ENCODE data around the gene NOD1. TPM values are rescaled to one million over a fixed set of nuclear protein-coding genes. Genes with fewer than 3 reads are reported as not detected.
A peak's percentile ranks its signal among the peaks of the same experiment; 100 is the strongest.

NOD1 gene
- polyA plus RNA-seq, 3 donors from 2014 or later, result 5.7 to 9.9 (median 7.4) TPM

- no peaks in the 10 kb centered on the region for H3K27me3 Mint-ChIP-seq (ENCODE audit: low read depth in 3 of 3)
- peaks cover 0 to 25% (median 6%) of the 10 kb centered on the region in 3 donors for H3K36me3 Mint-ChIP-seq
- peak overlapping the region in 4 of 5 donors; percentile 18 to 50 (median 32) for H3K4me3 Mint-ChIP-seq
- no peak for DNase-seq
- peak overlapping the region; percentile 39 to 64 (median 50) for H3K27ac Mint-ChIP-seq
- peaks cover 61 to 90% of the 10 kb centered on the region in 2 donors for H3K4me1 Mint-ChIP-seq
- H3K9me3 Mint-ChIP-seq, result no peaks in the 10 kb centered on the region
Observed at GRCh38 chr7:30471205-30471604, 7.4 kb downstream of the NOD1 start.

GRCh38 chr7:30470771-30471170 is 7.8 kb downstream of the NOD1 start:
- Mint-ChIP-seq H3K9me3 (no peaks in the 10 kb centered on the region), H3K4me3 (peak overlapping the region in 4 of 5 donors; percentile 18 to 50 (median 32)), H3K4me1 (peaks cover 61 to 90% of the 10 kb centered on the region in 2 donors), H3K36me3 (peaks cover 0 to 25% (median 6%) of the 10 kb centered on the region in 3 donors), H3K27me3 (ENCODE audit: low read depth in 3 of 3) (no peaks in the 10 kb centered on the region), H3K27ac (peak overlapping the region in 5 of 6 donors; percentile 39 to 64 (median 50))
- no peak for DNase-seq

- H3K4me3 Mint-ChIP-seq, result no peak overlapping the region
- H3K36me3 Mint-ChIP-seq, result peaks cover 0 to 25% (median 6%) of the 10 kb centered on the region in 3 donors
- DNase-seq, result no peak
- H3K4me1 Mint-ChIP-seq, result peaks cover 62 to 90% of the 10 kb centered on the region in 2 donors
- peak overlapping the region in 2 of 6 donors; percentile 30 to 32 for H3K27ac Mint-ChIP-seq
- no peaks in the 10 kb centered on the region for H3K9me3 Mint-ChIP-seq
- no peaks in the 10 kb centered on the region for H3K27me3 Mint-ChIP-seq (ENCODE audit: low read depth in 3 of 3)
Observed at GRCh38 chr7:30470163-30470770, 8.3 kb downstream of the NOD1 start.

- Mint-ChIP-seq H3K4me3 (peak overlapping the region in 1 of 5 donors; percentile 23), H3K4me1 (peaks cover 67 to 90% of the 10 kb centered on the region in 2 donors), H3K27me3 (ENCODE audit: low read depth in 3 of 3) (no peaks in the 10 kb centered on the region), H3K9me3 (no peaks in the 10 kb centered on the region), H3K27ac (no peak overlapping the region), H3K36me3 (peaks cover 0 to 22% (median 6%) of the 10 kb centered on the region in 3 donors)
- DNase-seq, result no peak
Observed at GRCh38 chr7:30469303-30469702, 9.3 kb downstream of the NOD1 start.

GRCh38 chr7:30468791-30469190 is 9.8 kb downstream of the NOD1 start:
- Mint-ChIP-seq H3K4me3 (no peak overlapping the region), H3K36me3 (peaks cover 0 to 22% (median 3%) of the 10 kb centered on the region in 3 donors), H3K9me3 (no peaks in the 10 kb centered on the region), H3K27ac (peak overlapping the region in 1 of 6 donors; percentile 45), H3K27me3 (ENCODE audit: low read depth in 3 of 3) (no peaks in the 10 kb centered on the region), H3K4me1 (peaks cover 70 to 90% of the 10 kb centered on the region in 2 donors)
- no peak for DNase-seq

GRCh38 chr7:30468041-30468440 is 10.5 kb downstream of the NOD1 start:
- Mint-ChIP-seq H3K27me3 (ENCODE audit: low read depth in 3 of 3) (no peaks in the 10 kb centered on the region), H3K4me1 (peaks cover 74 to 90% of the 10 kb centered on the region in 2 donors), H3K9me3 (no peaks in the 10 kb centered on the region), H3K27ac (peak overlapping the region in 2 of 6 donors; percentile 38 to 69), H3K4me3 (no peak overlapping the region), H3K36me3 (peaks cover 0 to 19% (median 3%) of the 10 kb centered on the region in 3 donors)
- no peak for DNase-seq

GRCh38 chr7:30467271-30467670 is 11.3 kb downstream of the NOD1 start:
- H3K27me3 Mint-ChIP-seq (ENCODE audit: low read depth in 3 of 3), result peaks cover 0 to 2% (median 0%) of the 10 kb centered on the region in 3 donors
- no peaks in the 10 kb centered on the region for H3K9me3 Mint-ChIP-seq
- H3K4me3 Mint-ChIP-seq, result no peak overlapping the region
- H3K27ac Mint-ChIP-seq, result peak overlapping the region in 1 of 6 donors; percentile 51
- H3K36me3 Mint-ChIP-seq, result peaks cover 0 to 11% (median 3%) of the 10 kb centered on the region in 3 donors
- no peak for DNase-seq
- H3K4me1 Mint-ChIP-seq, result peaks cover 67 to 84% of the 10 kb centered on the region in 2 donors

- no peak overlapping the region for H3K4me3 Mint-ChIP-seq
Observed at GRCh38 chr7:30466266-30466665, 12.3 kb downstream of the NOD1 start.

GRCh38 chr7:30465811-30466180 is 12.8 kb downstream of the NOD1 start:
- Mint-ChIP-seq H3K4me3 (no peak overlapping the region), H3K27me3 (ENCODE audit: low read depth in 3 of 3) (peaks cover 0 to 2% (median 0%) of the 10 kb centered on the region in 3 donors), H3K36me3 (peaks cover 0 to 9% (median 3%) of the 10 kb centered on the region in 3 donors), H3K27ac (no peak overlapping the region), H3K9me3 (no peaks in the 10 kb centered on the region), H3K4me1 (peaks cover 52 to 69% of the 10 kb centered on the region in 2 donors)
- no peak for DNase-seq

More at GRCh38 chr7:30466266-30466665, 12.3 kb downstream of the NOD1 start:
- H3K27me3 Mint-ChIP-seq (ENCODE audit: low read depth in 3 of 3), result peaks cover 0 to 2% (median 0%) of the 10 kb centered on the region in 3 donors
- no peaks in the 10 kb centered on the region for H3K9me3 Mint-ChIP-seq
- H3K27ac Mint-ChIP-seq, result peak overlapping the region in 3 of 6 donors; percentile 14 to 51 (median 17)
- no peak for DNase-seq
- H3K4me1 Mint-ChIP-seq, result peaks cover 57 to 74% of the 10 kb centered on the region in 2 donors
- H3K36me3 Mint-ChIP-seq, result peaks cover 0 to 9% (median 3%) of the 10 kb centered on the region in 3 donors

GRCh38 chr7:30465046-30465810 is 13.4 kb downstream of the NOD1 start:
- DNase-seq, result no peak
- Mint-ChIP-seq H3K27me3 (ENCODE audit: low read depth in 3 of 3) (peaks cover 0 to 2% (median 0%) of the 10 kb centered on the region in 3 donors), H3K4me1 (peaks cover 46 to 65% of the 10 kb centered on the region in 2 donors), H3K9me3 (no peaks in the 10 kb centered on the region), H3K27ac (peak overlapping the region in 1 of 6 donors; percentile 63), H3K36me3 (peaks cover 0 to 5% (median 3%) of the 10 kb centered on the region in 3 donors), H3K4me3 (no peak overlapping the region)

- H3K9me3 Mint-ChIP-seq, result peaks cover 0 to 2% (median 0%) of the 10 kb centered on the region in 6 donors
- H3K27me3 Mint-ChIP-seq (ENCODE audit: low read depth in 3 of 3), result peaks cover 0 to 2% (median 0%) of the 10 kb centered on the region in 3 donors
- no peak for DNase-seq
- no peak overlapping the region for H3K27ac Mint-ChIP-seq
- H3K4me1 Mint-ChIP-seq, result peaks cover 44 to 66% of the 10 kb centered on the region in 2 donors
- H3K36me3 Mint-ChIP-seq, result peaks cover 0 to 5% (median 4%) of the 10 kb centered on the region in 3 donors
- no peak overlapping the region for H3K4me3 Mint-ChIP-seq
Observed at GRCh38 chr7:30464231-30464671, 14.3 kb downstream of the NOD1 start.

- H3K4me1 Mint-ChIP-seq, result peaks cover 44 to 64% of the 10 kb centered on the region in 2 donors
- no peak overlapping the region for H3K27ac Mint-ChIP-seq
- DNase-seq, result no peak
- peaks cover 0 to 2% (median 0%) of the 10 kb centered on the region in 6 donors for H3K9me3 Mint-ChIP-seq
- peaks cover 0 to 5% (median 4%) of the 10 kb centered on the region in 3 donors for H3K36me3 Mint-ChIP-seq
- H3K4me3 Mint-ChIP-seq, result peak overlapping the region in 1 of 5 donors; percentile 10
- peaks cover 0 to 2% (median 0%) of the 10 kb centered on the region in 3 donors for H3K27me3 Mint-ChIP-seq (ENCODE audit: low read depth in 3 of 3)
Observed at GRCh38 chr7:30463405-30464145, 15.0 kb downstream of the NOD1 start.

GRCh38 chr7:30462179-30462578 is 16.4 kb downstream of the NOD1 start:
- Mint-ChIP-seq H3K4me3 (no peak overlapping the region), H3K27ac (no peak overlapping the region), H3K36me3 (peaks cover 3 to 8% (median 4%) of the 10 kb centered on the region in 3 donors), H3K9me3 (peaks cover 0 to 2% (median 0%) of the 10 kb centered on the region in 6 donors), H3K27me3 (ENCODE audit: low read depth in 3 of 3) (peaks cover 0 to 2% (median 0%) of the 10 kb centered on the region in 3 donors), H3K4me1 (peaks cover 37 to 50% of the 10 kb centered on the region in 2 donors)
- DNase-seq, result no peak

Data from immature natural killer cell (primary cell).